ENCODE results near the gene C1S. TPM values are rescaled to one million over a fixed set of nuclear protein-coding genes. Genes with fewer than 3 reads are reported as not detected.
"Not testable (repeated sequence)": the region's sequence is repeated elsewhere in the genome, so short reads cannot be mapped to it uniquely, and the experiment has no call there.

The C1S gene
- total RNA-seq (2014; rRNA removed; shearing (Covaris generic)) (5.2 and 9.8 TPM in 2 replicates), total RNA-seq (2022) (3.6 and 5.2 TPM in 2 replicates), Bru-seq, nascent RNA (percentile 57 among the genes with signal in this experiment), BruChase-seq, experiment 1, labeled RNA remaining after a 6-hour chase (percentile 74 among the genes with signal in this experiment), BruChase-seq, experiment 2, labeled RNA remaining after a 2-hour chase (percentile 67 among the genes with signal in this experiment)
- long read RNA-seq, partial matches to known transcripts, result 1 of 10 reads
- long read RNA-seq, other reads (novel, unspliced or antisense), result 9 of 10 reads

GRCh38 chr12:7060353-7060954 is at the start of gene C1S:
TSS of gene C1S (plus strand) at chr12:7060718. CDS start at chr12:7061913, 1,195 bp downstream.
- Histone ChIP-seq H3K36me3 (ENCODE audit: insufficient read depth, low read length) (no peaks in the 10 kb centered on the region), H3K4me1 (ENCODE audit: insufficient read depth, low read length, poor library complexity, severe bottlenecking) (no peaks in the 10 kb centered on the region), H3K79me2 (ENCODE audit: insufficient read depth, low read depth, low read length) (no peaks in the 10 kb centered on the region), H3K27ac (ENCODE audit: low read depth, low read length, poor library complexity, severe bottlenecking) (no peak within 1 kb of the TSS), H3K9me3 (ENCODE audit: low read length) (no peaks in the 10 kb centered on the region), H3K9me2 (ENCODE audit: insufficient read depth, low read length) (no peaks in the 10 kb centered on the region), H3K4me3 (ENCODE audit: low read depth, low read length, poor library complexity, severe bottlenecking) (no peak within 1 kb of the TSS), H2AFZ (ENCODE audit: low read length) (no peak within 1 kb of the TSS), H3K4me2 (ENCODE audit: low read length) (no peak within 1 kb of the TSS), H4K20me1 (ENCODE audit: insufficient read depth, low read length) (no peaks in the 10 kb centered on the region)
- DNase-seq (ENCODE audit: low spot score), result no peak
- ChIA-PET CTCF (ENCODE audit: unreplicated experiment) (no interaction called here), POLR2A (no interaction called here)
- no peak for TF ChIP-seq EZH2phosphoT487 (IDR thresholded peaks at IDR 0.05; ENCODE audit: borderline replicate concordance, low read depth, low read length)
- TF ChIP-seq CTCF (conservative IDR thresholded peaks at IDR 0.05; ENCODE audit: low read length), result no peak
- intact Hi-C loops (cut with micrococcal nuclease; ENCODE audit: unreplicated experiment), result no loop called here
- no TSS peak for BruUV-seq (replicated peaks)

DNA sequence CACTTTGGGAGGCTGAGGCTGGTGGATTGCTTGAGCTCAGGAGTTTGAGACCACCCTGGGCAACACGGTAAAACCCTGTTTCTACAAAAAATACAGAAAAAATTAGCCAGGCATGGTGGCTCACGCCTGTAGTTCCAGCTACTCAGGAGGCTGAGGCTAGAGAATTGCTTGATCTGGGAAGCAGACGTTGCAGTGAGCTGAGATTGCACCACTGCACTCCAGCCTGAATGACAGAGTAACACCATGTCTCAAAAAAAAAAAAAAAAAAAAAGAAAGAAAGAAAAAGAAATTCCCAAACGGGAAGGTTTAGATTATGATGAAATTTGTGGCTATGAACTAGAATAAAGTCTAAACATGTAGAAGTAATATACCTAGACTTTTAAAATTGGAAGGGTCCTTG is 49.1 kb upstream of the C1S start:
- BruUV-seq (replicated peaks); H3K27ac ChIP-seq (ENCODE audit: low read depth, low read length, poor library complexity, severe bottlenecking); DNase-seq (ENCODE audit: low spot score); H4K20me1 ChIP-seq (ENCODE audit: insufficient read depth, low read length); H3K9me2 ChIP-seq (ENCODE audit: insufficient read depth, low read length); H2AFZ ChIP-seq (ENCODE audit: low read length); H3K9me3 ChIP-seq (ENCODE audit: low read length); H3K4me3 ChIP-seq (ENCODE audit: low read depth, low read length, poor library complexity, severe bottlenecking); H3K79me2 ChIP-seq (ENCODE audit: insufficient read depth, low read depth, low read length); intact Hi-C loops (cut with micrococcal nuclease; ENCODE audit: unreplicated experiment); H3K4me2 ChIP-seq (ENCODE audit: low read length): not testable (repeated sequence)
- ChIA-PET CTCF (ENCODE audit: unreplicated experiment) (interaction anchor here (0.5 kb wide), 1 partner anchor 245 kb away, joined by 5 read pairs; the partner anchor contains the start of gene PTMS), POLR2A (interaction anchor here (0.5 to 1.0 kb wide), 3 partner anchors 13 to 1170 kb away, joined by 3 to 4 read pairs (median 3); partner anchors contain the start of gene RNU7-1)
- H3K4me1 ChIP-seq (ENCODE audit: insufficient read depth, low read length, poor library complexity, severe bottlenecking), result peaks cover 21% of the 10 kb centered on the region
- H3K36me3 ChIP-seq (ENCODE audit: insufficient read depth, low read length), result peaks cover 83% of the 10 kb centered on the region

DNA sequence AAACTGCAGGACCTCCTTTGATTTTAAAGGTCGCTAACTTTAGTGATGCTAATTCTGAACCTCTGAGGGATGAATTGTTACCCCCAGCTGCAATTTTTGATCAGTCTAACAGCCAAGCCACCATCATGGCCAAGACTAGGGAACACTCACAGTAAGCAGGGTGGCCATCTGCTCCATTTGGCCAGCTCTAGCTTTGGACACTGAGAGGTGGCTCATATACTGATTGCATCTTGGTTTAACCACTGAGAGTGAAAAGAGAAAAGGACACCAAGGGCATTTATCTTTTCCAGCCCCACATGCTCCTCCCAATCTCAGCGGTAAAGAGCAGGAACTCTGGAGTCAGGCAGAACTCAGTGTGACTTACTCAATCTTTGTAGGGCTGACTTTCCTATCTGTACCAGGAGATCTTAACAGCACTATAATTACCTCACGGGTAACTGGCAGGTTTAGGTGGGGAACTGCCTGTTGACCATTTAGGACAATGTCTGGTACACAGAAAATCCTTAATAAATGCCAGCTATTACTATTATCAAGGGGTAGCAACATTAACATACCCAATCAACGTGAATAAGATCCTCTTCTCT is 48.4 kb upstream of the C1S start:
- H3K4me2 ChIP-seq (ENCODE audit: low read length), result no peak overlapping the region
- intact Hi-C loops (cut with micrococcal nuclease; ENCODE audit: unreplicated experiment), result no loop called here
- no peak for TF ChIP-seq CTCF (conservative IDR thresholded peaks at IDR 0.05; ENCODE audit: low read length)
- no peak for TF ChIP-seq EZH2phosphoT487 (IDR thresholded peaks at IDR 0.05; ENCODE audit: borderline replicate concordance, low read depth, low read length)
- CTCF ChIA-PET (ENCODE audit: unreplicated experiment), result no interaction called here
- no peak overlapping the region for H3K27ac ChIP-seq (ENCODE audit: low read depth, low read length, poor library complexity, severe bottlenecking)
- peaks cover 28% of the 10 kb centered on the region for H3K4me1 ChIP-seq (ENCODE audit: insufficient read depth, low read length, poor library complexity, severe bottlenecking)
- no peaks in the 10 kb centered on the region for H4K20me1 ChIP-seq (ENCODE audit: insufficient read depth, low read length)
- no TSS peak for BruUV-seq (replicated peaks)
- POLR2A ChIA-PET, result interaction anchor here (0.7 to 1.8 kb wide), 5 partner anchors 11 to 69 kb away, joined by 3 to 7 read pairs (median 4); partner anchors contain the start of gene RNU7-1
- no peak overlapping the region for H3K4me3 ChIP-seq (ENCODE audit: low read depth, low read length, poor library complexity, severe bottlenecking)
- H3K9me3 ChIP-seq (ENCODE audit: low read length), result no peaks in the 10 kb centered on the region
- H3K79me2 ChIP-seq (ENCODE audit: insufficient read depth, low read depth, low read length), result peaks cover 14% of the 10 kb centered on the region
- no peak overlapping the region for H2AFZ ChIP-seq (ENCODE audit: low read length)
- H3K9me2 ChIP-seq (ENCODE audit: insufficient read depth, low read length), result no peaks in the 10 kb centered on the region
- H3K36me3 ChIP-seq (ENCODE audit: insufficient read depth, low read length), result peaks cover 80% of the 10 kb centered on the region
- DNase-seq (ENCODE audit: low spot score), result no peak

Measured in OCI-LY7 (cell line).